Muscle layer of colon (tissue), 2 donors: Measurements from ENCODE around the gene DCHS1.

ENCODE experiments used
- H3K27ac ChIP-seq: one replicate; pipeline ENCODE4 v1.7.0; 2013; ENCODE audit warnings: low read depth, mild to moderate bottlenecking, low read length, moderate library complexity
- H3K27me3 ChIP-seq, 2 donors: one replicate each; pipeline ENCODE4 v1.7.0; 2013; ENCODE audit warnings: low read length in 2 of 2, mild to moderate bottlenecking in 2 of 2; ENCODE audit not compliant: insufficient read depth in 2 of 2, control insufficient read depth in 1 of 2
- H3K36me3 ChIP-seq: one replicate; pipeline ENCODE4 v1.7.0; 2013; ENCODE audit warnings: mild to moderate bottlenecking, low read length; ENCODE audit not compliant: insufficient read depth
- H3K4me1 ChIP-seq: one replicate; pipeline ENCODE4 v1.7.0; 2013; ENCODE audit warnings: mild to moderate bottlenecking, low read length; ENCODE audit not compliant: insufficient read depth
- H3K4me3 ChIP-seq, 2 donors: one replicate each; pipeline ENCODE4 v1.7.0; 2013; ENCODE audit warnings: low read length in 2 of 2, low read depth in 1 of 2, mild to moderate bottlenecking in 1 of 2, moderate library complexity in 1 of 2
- H3K9ac ChIP-seq: one replicate; pipeline ENCODE4 v1.7.0; 2013; ENCODE audit warnings: low read length
- H3K9me3 ChIP-seq: one replicate; pipeline ENCODE4 v1.7.0; 2013; ENCODE audit warnings: mild to moderate bottlenecking, low read length
- donor health status: abdominal sarcoma.
- donor health status: Adenocarcinoma of cecum.

Gene DCHS1

DNA sequence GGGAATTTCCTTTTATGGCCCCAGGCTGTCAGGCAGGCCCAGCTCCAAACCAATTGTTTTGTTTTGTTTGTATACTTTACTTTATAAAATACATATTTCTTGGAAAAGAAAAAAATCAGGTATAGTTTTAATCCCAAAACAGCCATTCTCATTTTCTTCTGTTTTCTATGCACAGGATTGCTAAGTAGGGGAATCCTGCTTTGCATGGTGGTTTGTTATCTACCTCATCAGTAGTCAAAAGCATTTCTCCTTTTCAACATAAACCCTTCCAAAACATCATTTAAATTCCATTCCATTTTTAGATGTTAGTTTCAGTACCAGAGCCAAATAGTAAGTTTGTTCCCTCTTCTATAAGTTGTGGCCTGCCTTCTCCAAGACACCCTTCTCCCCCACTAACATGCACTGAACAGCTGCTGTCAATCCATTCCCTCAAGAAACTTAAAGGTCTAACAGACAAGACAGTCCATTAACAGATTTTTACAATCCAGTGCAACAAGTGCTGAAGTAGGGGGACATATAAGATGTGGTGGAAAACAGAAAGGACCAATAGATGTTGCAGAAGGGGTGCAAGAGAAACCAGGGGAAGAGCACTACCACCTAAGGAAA is 48.3 kb downstream of the DCHS1 start:
- Histone ChIP-seq H3K9ac (peak overlapping the region; percentile 30), H3K27ac (peak overlapping the region; percentile 97), H3K4me1 (peaks cover 66% of the 10 kb centered on the region), H3K36me3 (peaks cover 47% of the 10 kb centered on the region), H3K4me3 (peak overlapping the region in 1 of 2 donors; percentile 41), H3K9me3 (no peaks in the 10 kb centered on the region), H3K27me3 (no peaks in the 10 kb centered on the region)

- H3K36me3 ChIP-seq, result peaks cover 51% of the 10 kb centered on the region
- peak overlapping the region; percentile 100 for H3K9ac ChIP-seq
- H3K27me3 ChIP-seq, result no peaks in the 10 kb centered on the region
- peak overlapping the region; percentile 97 for H3K27ac ChIP-seq
- H3K4me1 ChIP-seq, result peaks cover 73% of the 10 kb centered on the region
- H3K4me3 ChIP-seq, result peak overlapping the region; percentile 0 to 100
- H3K9me3 ChIP-seq, result no peaks in the 10 kb centered on the region
These were observed 49.0 kb downstream of the DCHS1 start for GRCh38 chr11:6606471-6607189.

GRCh38 chr11:6604790-6605189 is 50.8 kb downstream of the DCHS1 start:
- Histone ChIP-seq H3K27me3 (no peaks in the 10 kb centered on the region), H3K36me3 (peaks cover 54% of the 10 kb centered on the region), H3K4me3 (peak overlapping the region; percentile 80 to 100), H3K9ac (peak overlapping the region; percentile 100), H3K9me3 (no peaks in the 10 kb centered on the region), H3K4me1 (peaks cover 74% of the 10 kb centered on the region), H3K27ac (peak overlapping the region; percentile 94)

- H3K27ac ChIP-seq, result peak overlapping the region; percentile 94
- no peaks in the 10 kb centered on the region for H3K9me3 ChIP-seq
- peaks cover 71% of the 10 kb centered on the region for H3K4me1 ChIP-seq
- peak overlapping the region; percentile 100 for H3K9ac ChIP-seq
- H3K4me3 ChIP-seq, result peak overlapping the region; percentile 80 to 100
- peaks cover 54% of the 10 kb centered on the region for H3K36me3 ChIP-seq
- H3K27me3 ChIP-seq, result no peaks in the 10 kb centered on the region
These were observed 51.5 kb downstream of the DCHS1 start for GRCh38 chr11:6604081-6604626.

GRCh38 chr11:6603287-6604080 is 52.1 kb downstream of the DCHS1 start, which contains the start of the genes ILK and RRP8:
TSS of gene ILK (plus strand) at chr11:6603774. CDS start at chr11:6604272, 498 bp downstream.
TSS of gene RRP8 (minus strand) at chr11:6603616. CDS start at chr11:6603502, 114 bp downstream.
- peaks cover 71% of the 10 kb centered on the region for H3K4me1 ChIP-seq
- H3K4me3 ChIP-seq, result peak within 1 kb of the TSS; percentile 80 to 100
- H3K36me3 ChIP-seq, result peaks cover 54% of the 10 kb centered on the region
- no peaks in the 10 kb centered on the region for H3K27me3 ChIP-seq
- H3K27ac ChIP-seq, result peak within 1 kb of the TSS; percentile 94
- H3K9ac ChIP-seq, result peak within 1 kb of the TSS; percentile 100
- no peaks in the 10 kb centered on the region for H3K9me3 ChIP-seq

GRCh38 chr11:6602096-6602940 is 53.3 kb downstream of the DCHS1 start:
- Histone ChIP-seq H3K9me3 (no peaks in the 10 kb centered on the region), H3K9ac (peak overlapping the region; percentile 100), H3K36me3 (peaks cover 47% of the 10 kb centered on the region), H3K27me3 (no peaks in the 10 kb centered on the region), H3K27ac (peak overlapping the region; percentile 94), H3K4me3 (peak overlapping the region; percentile 63 to 100), H3K4me1 (peaks cover 71% of the 10 kb centered on the region)

DNA sequence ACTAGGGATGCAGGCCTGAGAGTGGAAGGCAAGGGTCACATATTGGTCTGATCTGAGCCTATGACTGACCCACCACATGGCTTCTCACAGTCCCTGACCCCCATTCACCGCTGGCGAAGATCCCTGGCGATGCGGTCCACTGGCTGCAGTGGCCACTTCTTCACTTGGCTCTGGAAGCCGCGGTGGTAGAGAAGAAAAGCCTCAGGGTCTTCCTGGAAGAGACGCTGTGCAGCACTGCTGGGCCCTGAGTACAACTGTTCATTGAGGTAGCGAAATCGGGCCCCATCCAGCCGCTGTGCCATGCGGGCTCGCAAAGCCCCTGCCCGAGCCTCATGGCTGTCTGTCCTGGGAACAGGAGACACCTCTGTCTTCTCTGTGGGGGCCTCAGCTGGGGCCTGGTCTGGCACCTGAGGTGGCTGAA is 54.6 kb downstream of the DCHS1 start:
- no peak overlapping the region for H3K9ac ChIP-seq
- H3K9me3 ChIP-seq, result no peaks in the 10 kb centered on the region
- peak overlapping the region in 1 of 2 donors; percentile 9 for H3K4me3 ChIP-seq
- peaks cover 74% of the 10 kb centered on the region for H3K4me1 ChIP-seq
- H3K36me3 ChIP-seq, result peaks cover 46% of the 10 kb centered on the region
- no peaks in the 10 kb centered on the region for H3K27me3 ChIP-seq
- peak overlapping the region; percentile 6 for H3K27ac ChIP-seq

GRCh38 chr11:6599881-6600390 is 55.7 kb downstream of the DCHS1 start:
- Histone ChIP-seq H3K27me3 (no peaks in the 10 kb centered on the region), H3K4me3 (no peak overlapping the region), H3K27ac (peak overlapping the region; percentile 29), H3K9ac (no peak overlapping the region), H3K4me1 (peaks cover 76% of the 10 kb centered on the region), H3K9me3 (no peaks in the 10 kb centered on the region), H3K36me3 (peaks cover 40% of the 10 kb centered on the region)

GRCh38 chr11:6599449-6599848 is 56.2 kb downstream of the DCHS1 start:
- peaks cover 43% of the 10 kb centered on the region for H3K36me3 ChIP-seq
- no peaks in the 10 kb centered on the region for H3K9me3 ChIP-seq
- no peak overlapping the region for H3K9ac ChIP-seq
- peaks cover 79% of the 10 kb centered on the region for H3K4me1 ChIP-seq
- no peak overlapping the region for H3K4me3 ChIP-seq
- H3K27me3 ChIP-seq, result no peaks in the 10 kb centered on the region
- peak overlapping the region; percentile 31 for H3K27ac ChIP-seq

DNA sequence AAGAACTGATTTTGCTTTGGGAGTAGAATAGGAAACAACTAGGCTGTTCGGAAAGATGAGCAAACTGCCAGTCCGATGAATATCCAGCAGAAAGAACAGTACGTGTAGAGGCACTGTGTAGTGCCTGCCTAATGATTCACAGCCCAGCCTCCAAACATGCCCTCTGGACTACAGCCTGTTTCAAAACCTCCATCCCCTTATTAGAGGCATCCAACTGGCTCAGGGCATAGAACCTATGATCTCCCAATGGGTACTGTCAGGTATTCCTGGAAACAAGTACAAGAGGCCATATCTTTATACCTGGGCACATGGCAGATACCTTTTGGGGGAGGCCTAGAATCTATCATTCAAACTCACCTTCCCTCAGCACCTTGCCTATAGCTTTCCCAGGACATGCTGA is 57.1 kb downstream of the DCHS1 start:
- H3K9ac ChIP-seq, result no peak overlapping the region
- H3K27ac ChIP-seq, result peak overlapping the region; percentile 31
- peaks cover 86% of the 10 kb centered on the region for H3K4me1 ChIP-seq
- peaks cover 51% of the 10 kb centered on the region for H3K36me3 ChIP-seq
- H3K9me3 ChIP-seq, result no peaks in the 10 kb centered on the region
- H3K27me3 ChIP-seq, result no peaks in the 10 kb centered on the region
- H3K4me3 ChIP-seq, result no peak overlapping the region
